Caco-2 (cell line): ENCODE measurements around the gene SEMA3F. TPM values are rescaled to one million over a fixed set of nuclear protein-coding genes. Genes with fewer than 3 reads are reported as not detected.

Experiments
- BruUV-seq: library from RNA; stranded (reverse); fragments of 400-500 nt; replicated peaks from 2 replicates; lab custom pipeline; 2021; lab: Mats Ljungman, UMichigan
- CTCF ChIA-PET: fragments of 300-600 bp; sonication (Branson Sonifier 250); formaldehyde crosslinking; loops from one replicate; lab custom pipeline; 2022; ENCODE audit warnings: antibody characterized with exemption; lab: Charles Lee
- POLR2A ChIA-PET: fragments of 300-600 bp; sonication (Branson Sonifier 250); formaldehyde crosslinking; loops from one replicate; lab custom pipeline; 2022; ENCODE audit warnings: antibody characterized with exemption; lab: Charles Lee
- DNase-seq, 2 experiments: peaks; one replicate each; pipeline versions ENCODE4 v3.0.0 to v3.0.0-alpha.2; 2020 to 2022
- H3K27me3 ChIP-seq: replicated peaks from 2 replicates; pipeline ENCODE4 v1.6.0; 2011; ENCODE audit warnings: low read length; ENCODE audit not compliant: control insufficient read depth, insufficient read depth
- H3K36me3 ChIP-seq: 2 replicates; pipeline ENCODE4 v1.5.1; 2011; ENCODE audit warnings: low read length; ENCODE audit not compliant: control insufficient read depth, insufficient read depth
- H3K4me1 ChIP-seq: fragments of 250-450 bp; sonication (Bioruptor Pico); 2 replicates; pipeline ENCODE4 v1.5.1; 2020; ENCODE audit warnings: mild to moderate bottlenecking
- H3K4me3 ChIP-seq: 2 replicates; pipeline ENCODE4 v1.5.1; 2011; ENCODE audit warnings: low read depth, mild to moderate bottlenecking, control low read depth, low read length
- H3K9me3 ChIP-seq: fragments of 250-450 bp; sonication (Bioruptor Pico); 2 replicates; pipeline ENCODE4 v1.5.1; 2020; ENCODE audit warnings: mild to moderate bottlenecking, moderate library complexity
- H3K27ac Mint-ChIP-seq: one replicate; pipeline ENCODE4 v1.8.0; 2022; ENCODE audit warnings: mixed read lengths; ENCODE audit not compliant: unreplicated experiment
- H3K27me3 Mint-ChIP-seq: one replicate; pipeline ENCODE4 v1.8.0; 2022; ENCODE audit warnings: mixed read lengths; ENCODE audit not compliant: insufficient read depth, unreplicated experiment
- H3K36me3 Mint-ChIP-seq: one replicate; pipeline ENCODE4 v1.8.0; 2022; ENCODE audit warnings: mild to moderate bottlenecking, mixed read lengths; ENCODE audit not compliant: insufficient read depth, unreplicated experiment
- H3K4me1 Mint-ChIP-seq: one replicate; pipeline ENCODE4 v1.8.0; 2022; ENCODE audit warnings: low read depth, mixed read lengths; ENCODE audit not compliant: unreplicated experiment
- H3K4me3 Mint-ChIP-seq: one replicate; pipeline ENCODE4 v1.8.0; 2022; ENCODE audit warnings: mild to moderate bottlenecking, moderate library complexity, mixed read lengths; ENCODE audit not compliant: unreplicated experiment
- H3K9me3 Mint-ChIP-seq: one replicate; pipeline ENCODE4 v1.8.0; 2022; ENCODE audit warnings: mixed read lengths; ENCODE audit not compliant: unreplicated experiment
- CTCF ChIP-seq, 2 experiments: fragments of 200-600 bp in 1 of 2; IDR thresholded peaks; 1 replicate in 1 of 2; 2 replicates in 1 of 2; pipeline versions ENCODE4 v1.5.1 to v1.8.0; 2011 to 2022; ENCODE audit warnings: antibody characterized with exemption in 1 of 2, control low read depth in 1 of 2, inconsistent platforms in 1 of 2, low read depth in 1 of 2, low read length in 1 of 2, mild to moderate bottlenecking in 1 of 2, moderate library complexity in 1 of 2; ENCODE audit not compliant: insufficient read depth in 1 of 2, severe bottlenecking in 1 of 2, unreplicated experiment in 1 of 2
- intact Hi-C: fragments of 100-400 bp; cut with micrococcal nuclease; formaldehyde crosslinking; loops from one replicate; pipeline ENCODE4 v1.10.0; 2022; ENCODE audit not compliant: unreplicated experiment
- total RNA-seq: library from RNA; stranded (reverse); gene quantifications from 2 replicates; pipeline ENCODE4 v1.2.3, GENCODE V29; 2022

The SEMA3F gene
- total RNA-seq, 1 experiment from 2014 or later, result 16.5 TPM

- no peaks in the 10 kb centered on the region for H3K27me3 Mint-ChIP-seq
- no peak overlapping the region for H3K4me3 Mint-ChIP-seq
- Histone ChIP-seq H3K4me1 (peaks cover 25% of the 10 kb centered on the region), H3K36me3 (no peaks in the 10 kb centered on the region; the same call in 1 of the 2 replicates), H3K9me3 (no peaks in the 10 kb centered on the region), H3K27me3 (no peaks in the 10 kb centered on the region), H3K4me3 (no peak overlapping the region)
- intact Hi-C loops, result no loop called here
- ChIA-PET POLR2A (no interaction called here), CTCF (interaction anchor here (0.5 kb wide), 1 partner anchor 55 kb away, joined by 6 read pairs; no protein-coding TSS in a partner anchor)
- H3K9me3 Mint-ChIP-seq, result no peaks in the 10 kb centered on the region
- no peak overlapping the region for H3K27ac Mint-ChIP-seq
- DNase-seq, result no peak
- H3K4me1 Mint-ChIP-seq, result peaks cover 16% of the 10 kb centered on the region
- TF ChIP-seq CTCF (IDR thresholded peaks at IDR 0.05; ENCODE audit: insufficient read depth in 1 of 2, low read depth in 1 of 2, low read length in 1 of 2, severe bottlenecking in 1 of 2, unreplicated experiment in 1 of 2), result no peak
- no peaks in the 10 kb centered on the region for H3K36me3 Mint-ChIP-seq
- BruUV-seq, result no TSS peak
Observed at GRCh38 chr3:50169232-50169832, 14.2 kb downstream of the SEMA3F start.

GRCh38 chr3:50169858-50170257 lies 14.7 kb downstream of the SEMA3F start:
- intact Hi-C loops, result no loop called here
- ChIA-PET CTCF (interaction anchor here (0.5 kb wide), 1 partner anchor 55 kb away, joined by 6 read pairs; no protein-coding TSS in a partner anchor), POLR2A (no interaction called here)
- Mint-ChIP-seq H3K4me3 (no peak overlapping the region), H3K4me1 (peaks cover 16% of the 10 kb centered on the region), H3K9me3 (no peaks in the 10 kb centered on the region), H3K36me3 (no peaks in the 10 kb centered on the region), H3K27me3 (no peaks in the 10 kb centered on the region), H3K27ac (no peak overlapping the region)
- Histone ChIP-seq H3K36me3 (no peaks in the 10 kb centered on the region; the same call in 1 of the 2 replicates), H3K4me3 (no peak overlapping the region), H3K9me3 (no peaks in the 10 kb centered on the region), H3K4me1 (peaks cover 24% of the 10 kb centered on the region), H3K27me3 (no peaks in the 10 kb centered on the region)
- no peak for TF ChIP-seq CTCF (IDR thresholded peaks at IDR 0.05; ENCODE audit: insufficient read depth in 1 of 2, low read depth in 1 of 2, low read length in 1 of 2, severe bottlenecking in 1 of 2, unreplicated experiment in 1 of 2)
- no peak for DNase-seq
- BruUV-seq, result no TSS peak

- no peak overlapping the region for H3K27ac Mint-ChIP-seq
- Histone ChIP-seq H3K4me1 (peaks cover 15% of the 10 kb centered on the region), H3K36me3 (no peaks in the 10 kb centered on the region; the same call in 1 of the 2 replicates), H3K4me3 (no peak overlapping the region), H3K9me3 (no peaks in the 10 kb centered on the region), H3K27me3 (no peaks in the 10 kb centered on the region)
- H3K4me1 Mint-ChIP-seq, result peaks cover 16% of the 10 kb centered on the region
- no peaks in the 10 kb centered on the region for H3K9me3 Mint-ChIP-seq
- ChIA-PET POLR2A (no interaction called here), CTCF (no interaction called here)
- no peak overlapping the region for H3K4me3 Mint-ChIP-seq
- no peaks in the 10 kb centered on the region for H3K27me3 Mint-ChIP-seq
- intact Hi-C loops, result no loop called here
- no peak for TF ChIP-seq CTCF (IDR thresholded peaks at IDR 0.05; ENCODE audit: insufficient read depth in 1 of 2, low read depth in 1 of 2, low read length in 1 of 2, severe bottlenecking in 1 of 2, unreplicated experiment in 1 of 2)
- no peaks in the 10 kb centered on the region for H3K36me3 Mint-ChIP-seq
- DNase-seq, result no peak
- BruUV-seq, result no TSS peak
Observed at GRCh38 chr3:50170689-50171088, 15.6 kb downstream of the SEMA3F start.
